Choroid plexus epithelial cell (primary cell): ENCODE measurements around the gene HEPHL1.
A peak's percentile ranks its signal among the peaks of the same experiment; 100 is the strongest.

Experiments used
- DNase-seq: peaks from one replicate; pipeline ENCODE4 v3.0.0-alpha.2; 2010; ENCODE audit warnings: low read depth
- H3K4me3 ChIP-seq: 2 replicates; pipeline ENCODE4 v1.5.1; 2011; ENCODE audit warnings: low read depth, mild to moderate bottlenecking, control low read depth, low read length, moderate library complexity
- CTCF ChIP-seq: conservative IDR thresholded peaks from 2 replicates; pipeline ENCODE4 v1.5.1; 2011; ENCODE audit warnings: low read depth, mild to moderate bottlenecking, control low read depth, inconsistent platforms, low read length, moderate library complexity

HEPHL1 gene

GRCh38 chr11:94142308-94143281 lies 121.4 kb downstream of the HEPHL1 start:
- TF ChIP-seq CTCF: no peak
- H3K4me3 ChIP-seq: no peak overlapping the region
- DNase-seq: peak; percentile 46

- DNase-seq: no peak
- no peak overlapping the region for H3K4me3 ChIP-seq
- no peak for TF ChIP-seq CTCF
Measured at GRCh38 chr11:94144216-94144615, 123.1 kb downstream of the HEPHL1 start.

GRCh38 chr11:94144664-94145063 lies 123.5 kb downstream of the HEPHL1 start:
- no peak for TF ChIP-seq CTCF
- H3K4me3 ChIP-seq: no peak overlapping the region
- no peak for DNase-seq

- no peak overlapping the region for H3K4me3 ChIP-seq
- DNase-seq: peak; percentile 38
- TF ChIP-seq CTCF: no peak
Measured at GRCh38 chr11:94145431-94145830, 124.3 kb downstream of the HEPHL1 start.

GRCh38 chr11:94145916-94146315 lies 124.8 kb downstream of the HEPHL1 start:
- H3K4me3 ChIP-seq: no peak overlapping the region
- no peak for TF ChIP-seq CTCF
- no peak for DNase-seq

GRCh38 chr11:94147433-94147845 lies 126.3 kb downstream of the HEPHL1 start:
- no peak overlapping the region for H3K4me3 ChIP-seq
- DNase-seq: no peak
- TF ChIP-seq CTCF: no peak

GRCh38 chr11:94148189-94148588 lies 127.0 kb downstream of the HEPHL1 start:
- H3K4me3 ChIP-seq: no peak overlapping the region
- no peak for TF ChIP-seq CTCF

More at GRCh38 chr11:94148189-94148588, 127.0 kb downstream of the HEPHL1 start:
- no peak for DNase-seq
